Ovary (tissue), 9 donors: ENCODE data around the gene RWDD1. TPM values are rescaled to one million over a fixed set of nuclear protein-coding genes. Genes with fewer than 3 reads are reported as not detected.

ENCODE experiments used
- DNase-seq, 5 donors: peaks; one replicate each; pipeline ENCODE4 v3.0.0-alpha.2; 2019 to 2020
- H3K27ac ChIP-seq, 2 donors: fragments of 200-600 bp; one replicate each; pipeline versions ENCODE4 v1.5.1 to v1.8.0; 2019 to 2022
- H3K27me3 ChIP-seq: fragments of 200-600 bp; one replicate; pipeline ENCODE4 v1.8.0; 2022
- H3K36me3 ChIP-seq: fragments of 200-600 bp; sonication (generic); one replicate; pipeline ENCODE4 v1.5.1; 2019
- H3K4me1 ChIP-seq: one replicate; pipeline ENCODE4 v1.8.1; 2013; ENCODE audit warnings: mild to moderate bottlenecking, moderate library complexity; ENCODE audit not compliant: insufficient read depth
- H3K4me3 ChIP-seq: fragments of 200-600 bp; sonication (generic); one replicate; pipeline ENCODE4 v1.5.1; 2017
- H3K9me3 ChIP-seq, 2 donors: fragments of 200-600 bp in 1 of 2; sonication (generic) in 1 of 2; one replicate each; pipeline versions ENCODE4 v1.5.1 to v1.8.1; 2013 to 2019; ENCODE audit warnings: mild to moderate bottlenecking in 1 of 2, moderate library complexity in 1 of 2
- CTCF ChIP-seq, 3 donors: fragments of 450-650 bp in 2 of 3; fragments of 200-600 bp in 1 of 3; IDR thresholded peaks; one replicate each; pipeline versions ENCODE4 v1.5.1 to v1.8.0; 2016 to 2022; ENCODE audit warnings: antibody characterized with exemption in 3 of 3, mild to moderate bottlenecking in 1 of 3
- EP300 ChIP-seq: sonication (generic); formaldehyde crosslinking; IDR thresholded peaks from one replicate; pipeline ENCODE4 v1.6.1; 2017; ENCODE audit warnings: antibody characterized with exemption
- POLR2A ChIP-seq: fragments of 450-650 bp; IDR thresholded peaks from one replicate; pipeline ENCODE4 v1.6.1; 2017; ENCODE audit warnings: antibody characterized with exemption, mild to moderate bottlenecking, moderate library complexity
- WGBS, 3 donors: extraction: QIAGEN DNeasy Blood & Tissue Kit in 1 of 3; methylation state at CpG; one replicate each; pipeline versions ENCODE4 v1.1.5 to v1.1.7; 2013 to 2017; 5-methylcytosine and 5-hydroxymethylcytosine counted together
- intact Hi-C, 4 donors: fragments of 100-400 bp; cut with DNase I; formaldehyde crosslinking; loops; one replicate each; pipeline versions ENCODE4 v1.11.0 to v1.15.1; 2022 to 2023
- polyA plus RNA-seq, 2 donors: library from polyadenylated mRNA; stranded (reverse); fragments of 200-250 nt in 1 of 2; fragments of 350-450 nt in 1 of 2; fragmentation: Illumina TruSeq in 1 of 2; extraction: RNeasy Lipid Tissue Mini Kit (QIAGEN cat#74804) in 1 of 2; gene quantifications; one replicate each; pipeline ENCODE4 v1.2.3, GENCODE V29; 2013 to 2014
- total RNA-seq, 7 donors: library from RNA; depleted of rRNA in 2 of 7; stranded (reverse); fragments of >200 nt in 2 of 7; fragmentation: NEBNext Ultra II Directional in 3 of 7; extraction: Animal tissue kit (Norgen Biotek cat#: 25700) in 3 of 7; gene quantifications; one replicate each; pipeline versions ENCODE4 v1.1.0 to v1.2.4, GENCODE V29; 2016 to 2023
- donor health status: DM: no; HTN: no; CAD: no; lungs with moderate emphysema.
- donor health status: DM: no; HTN: no; CAD: no.
- donor health status: Bipolar disorder and iron deficiency.
- donor health status: DM: yes; HTN: yes; CAD: no.
- donor health status: DM: no; HTN: no; CAD: no.
- donor health status: DM: yes; HTN: yes; CAD: no.

RWDD1 gene
- total and polyA plus RNA-seq, 9 donors, result 36.5 to 82.2 (median 49.3) TPM

DNA sequence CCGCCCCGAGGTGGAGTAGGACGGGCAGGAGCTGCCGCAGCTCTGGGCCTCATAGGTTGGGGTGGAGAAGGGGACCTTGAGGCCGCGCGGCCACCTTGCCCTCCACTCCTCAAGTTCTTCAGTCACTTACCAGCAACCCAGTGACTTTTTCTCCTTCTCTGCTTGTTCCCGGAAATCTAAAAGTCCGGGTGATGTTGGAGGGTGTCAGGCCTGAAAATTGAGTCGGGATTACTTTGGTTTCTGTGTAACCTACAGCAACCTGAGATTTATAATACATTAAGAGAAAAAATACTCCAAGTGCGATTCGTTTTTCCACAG is 338 bp downstream of the RWDD1 start:
- WGBS, 3 donors, result 0 to 1% (median 0%) methylated on average over 12 of the region's 12 CpGs
- Histone ChIP-seq H3K4me3 (peak overlapping the region; percentile 62), H3K27ac (peak overlapping the region; percentile 24 to 79), H3K4me1 (peaks cover 2% of the 10 kb centered on the region), H3K27me3 (no peaks in the 10 kb centered on the region), H3K9me3 (no peaks in the 10 kb centered on the region), H3K36me3 (no peaks in the 10 kb centered on the region)
- TF ChIP-seq CTCF (IDR thresholded peaks at IDR 0.05), result no peak
- DNase-seq, result no peak
- intact Hi-C loops, result no loop called here

GRCh38 chr6:116572162-116572561 is 858 bp downstream of the RWDD1 start:
- Histone ChIP-seq H3K27ac (no peak overlapping the region), H3K27me3 (no peaks in the 10 kb centered on the region), H3K36me3 (no peaks in the 10 kb centered on the region), H3K9me3 (no peaks in the 10 kb centered on the region), H3K4me3 (peak overlapping the region; percentile 62), H3K4me1 (peaks cover 4% of the 10 kb centered on the region)
- no peak for DNase-seq
- TF ChIP-seq EP300 (no peak), POLR2A (no peak), CTCF (IDR thresholded peaks at IDR 0.05) (no peak)
- WGBS, 3 donors, result 1 to 3% (median 2%) methylated on average over 7 of the region's 7 CpGs
- intact Hi-C loops, result no loop called here

DNA sequence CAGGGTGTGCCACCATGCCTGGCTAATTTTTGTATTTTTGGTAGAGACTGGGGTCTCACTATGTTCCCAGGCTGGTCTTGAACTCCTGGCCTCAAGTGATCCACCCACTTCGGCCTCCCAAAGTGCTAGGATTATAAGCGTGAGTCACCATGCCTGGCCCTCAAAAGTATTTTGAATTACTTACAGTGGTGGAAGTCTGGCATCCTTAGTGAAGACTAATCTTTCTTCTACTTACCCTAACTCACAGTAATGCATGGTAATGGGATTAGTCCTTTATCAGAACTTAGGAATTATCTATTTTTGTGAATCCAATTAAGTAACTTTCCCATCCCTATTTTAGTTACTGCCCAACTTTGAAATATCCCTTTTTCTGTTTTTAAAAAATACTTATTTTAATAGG is 3.9 kb downstream of the RWDD1 start:
- H3K9me3 ChIP-seq, result no peaks in the 10 kb centered on the region
- no peak overlapping the region for H3K27ac ChIP-seq
- TF ChIP-seq POLR2A (no peak), CTCF (IDR thresholded peaks at IDR 0.05) (no peak), EP300 (no peak)
- H3K4me1 ChIP-seq, result peaks cover 4% of the 10 kb centered on the region
- no peaks in the 10 kb centered on the region for H3K27me3 ChIP-seq
- no peak for DNase-seq
- no peak overlapping the region for H3K4me3 ChIP-seq
- 81 to 88% (median 82%) methylated on average over 2 of the region's 2 CpGs for WGBS, 3 donors
- no peaks in the 10 kb centered on the region for H3K36me3 ChIP-seq
- intact Hi-C loops, result no loop called here

GRCh38 chr6:116577486-116577885 is 6.2 kb downstream of the RWDD1 start:
- H3K4me3 ChIP-seq, result no peak overlapping the region
- H3K9me3 ChIP-seq, result no peaks in the 10 kb centered on the region
- TF ChIP-seq EP300 (no peak), CTCF (IDR thresholded peaks at IDR 0.05) (no peak), POLR2A (no peak)
- intact Hi-C loops, result no loop called here
- no peaks in the 10 kb centered on the region for H3K36me3 ChIP-seq
- WGBS, 3 donors, result 13 to 59% (median 24%) methylated on average over 5 of the region's 5 CpGs
- no peaks in the 10 kb centered on the region for H3K27me3 ChIP-seq
- no peak overlapping the region for H3K27ac ChIP-seq
- H3K4me1 ChIP-seq, result peaks cover 4% of the 10 kb centered on the region
- no peak for DNase-seq

DNA sequence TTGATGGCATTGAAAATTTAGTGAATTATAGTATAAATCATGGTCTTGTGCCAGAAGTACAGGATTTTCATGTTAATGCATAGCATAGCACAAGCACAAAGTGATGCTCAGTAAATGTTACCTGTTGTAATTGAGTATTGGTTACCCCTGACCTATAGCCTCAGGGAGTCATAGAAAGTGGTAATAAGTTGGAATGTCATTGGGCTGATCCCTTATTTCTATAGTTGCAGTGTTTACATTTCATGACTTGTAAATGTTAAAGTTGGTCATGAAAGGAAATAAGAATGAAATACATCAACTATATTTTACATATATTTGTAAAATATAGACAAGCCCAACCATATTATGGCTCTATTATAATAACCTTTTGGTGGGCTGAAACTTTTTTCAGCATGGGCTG is 7.0 kb downstream of the RWDD1 start:
- DNase-seq, result no peak
- intact Hi-C loops, result no loop called here
- H3K4me1 ChIP-seq, result peaks cover 1% of the 10 kb centered on the region
- no peaks in the 10 kb centered on the region for H3K27me3 ChIP-seq
- no peak overlapping the region for H3K27ac ChIP-seq
- H3K4me3 ChIP-seq, result no peak overlapping the region
- TF ChIP-seq CTCF (IDR thresholded peaks at IDR 0.05) (no peak), POLR2A (no peak), EP300 (no peak)
- H3K9me3 ChIP-seq, result no peaks in the 10 kb centered on the region
- H3K36me3 ChIP-seq, result no peaks in the 10 kb centered on the region
